KOPT-K1 (cell line): Measurements from ENCODE around the gene C15orf39.
"Not testable (repeated sequence)": the region's sequence is repeated elsewhere in the genome, so short reads cannot be mapped to it uniquely, and the experiment has no call there.

Experiments
- H3K27ac ChIP-seq: fragments of 200-600 bp; sonication (generic); 2 replicates; pipeline ENCODE4 v1.5.1; 2016; ENCODE audit warnings: antibody characterized with exemption, mild to moderate bottlenecking, low read depth, low read length; ENCODE audit not compliant: poor library complexity, severe bottlenecking
- H3K36me3 ChIP-seq: fragments of 200-600 bp; sonication (generic); 2 replicates; pipeline ENCODE4 v1.5.1; 2017; ENCODE audit warnings: antibody characterized with exemption, mild to moderate bottlenecking, low read length, moderate library complexity; ENCODE audit not compliant: insufficient read depth
- H3K9me3 ChIP-seq: fragments of 200-600 bp; sonication (generic); 2 replicates; pipeline ENCODE4 v1.5.1; 2017; ENCODE audit warnings: antibody characterized with exemption, low read length, mild to moderate bottlenecking; ENCODE audit not compliant: insufficient read depth, poor library complexity, severe bottlenecking

Gene C15orf39

DNA sequence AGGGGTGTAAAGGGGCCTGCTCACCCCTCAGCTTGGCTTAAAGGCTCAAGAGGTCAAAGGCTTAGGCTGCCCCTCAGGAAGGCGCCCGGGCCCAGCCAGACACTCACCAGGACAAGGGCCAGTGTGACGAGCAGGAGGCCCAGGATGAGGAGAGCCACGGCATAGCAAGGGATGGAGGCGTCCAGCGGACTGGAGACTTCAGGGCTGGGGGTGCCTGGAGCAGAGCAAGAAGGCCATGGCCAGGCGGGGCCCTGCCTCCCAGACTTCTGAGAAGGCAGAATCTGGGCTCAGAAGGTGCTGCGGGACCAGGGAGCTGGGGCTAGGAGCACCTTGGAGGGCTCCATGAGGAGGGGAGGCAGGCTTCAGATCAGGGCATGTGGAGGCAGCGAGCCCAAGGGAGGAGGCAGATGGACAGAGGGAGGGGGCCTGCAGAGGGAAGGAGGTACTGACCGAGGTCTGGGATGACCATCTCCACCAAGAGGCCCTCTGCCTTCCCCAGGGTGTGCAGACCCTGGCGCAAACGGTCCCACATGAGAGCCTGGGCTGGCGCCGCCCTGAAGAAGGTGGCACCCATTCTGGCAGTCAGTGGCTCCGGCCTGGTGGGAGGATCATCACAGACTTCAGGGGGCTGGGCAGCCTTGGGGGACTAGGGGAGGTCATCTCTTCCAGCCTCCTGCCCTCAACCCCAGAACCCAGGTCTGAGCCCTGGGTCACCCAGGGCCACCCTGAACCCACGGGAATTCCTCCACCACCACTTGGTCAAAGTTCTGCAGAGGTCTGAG is 24.5 kb downstream of the C15orf39 start:
- Histone ChIP-seq H3K36me3 (no peaks in the 10 kb centered on the region), H3K27ac (no peak overlapping the region), H3K9me3 (no peaks in the 10 kb centered on the region)

DNA sequence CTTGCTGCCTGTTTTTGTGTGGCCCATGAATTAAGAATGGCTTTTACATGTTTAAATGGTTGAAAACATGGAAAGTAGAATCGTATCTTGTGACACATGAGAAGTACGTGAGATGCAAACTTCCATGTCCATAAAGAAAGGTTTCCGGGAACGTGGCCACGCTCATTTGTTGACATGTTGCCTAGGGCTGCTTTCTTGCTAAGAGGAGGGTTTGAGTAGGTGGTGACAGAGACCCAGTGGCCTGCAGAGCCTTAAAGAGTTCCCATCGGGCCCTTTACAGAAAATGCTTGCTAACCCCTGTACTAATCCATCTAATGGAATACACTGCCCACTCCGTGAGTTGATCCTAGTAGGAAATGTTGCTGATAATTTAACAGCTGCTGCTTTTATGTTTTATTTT is 25.4 kb downstream of the C15orf39 start:
- not testable (repeated sequence) for H3K27ac ChIP-seq, H3K36me3 ChIP-seq, H3K9me3 ChIP-seq

DNA sequence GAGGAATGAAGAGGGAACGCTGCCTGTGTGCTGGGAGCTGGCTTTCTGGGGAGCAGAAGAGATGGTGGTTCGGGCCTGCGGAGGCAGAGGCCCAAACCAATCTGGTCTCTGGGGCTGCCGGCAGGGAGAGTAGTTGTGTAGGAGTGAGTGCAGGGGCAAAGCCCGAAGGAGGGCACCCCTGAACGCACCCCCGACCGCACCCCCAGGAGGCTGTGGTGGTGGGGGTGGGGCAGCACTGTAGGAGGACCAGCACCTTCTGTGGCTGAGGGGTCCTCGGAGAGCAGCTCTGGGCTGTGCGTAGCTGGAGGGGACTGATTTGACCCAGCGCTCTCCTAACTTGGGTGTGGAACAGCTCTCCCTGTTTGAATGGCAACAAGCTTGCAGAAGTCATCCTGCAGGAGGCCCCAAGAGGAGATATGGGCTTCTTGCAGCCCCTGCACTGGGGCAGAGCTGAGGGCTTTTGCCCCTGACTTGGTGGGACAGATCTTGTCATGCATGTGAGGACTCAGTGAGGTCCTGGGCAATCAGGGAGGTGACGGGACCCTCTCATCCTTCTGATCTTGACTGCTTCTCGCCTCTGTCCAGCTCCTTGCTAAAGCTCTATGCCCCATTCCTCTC is 26.1 kb downstream of the C15orf39 start:
- Histone ChIP-seq H3K9me3 (no peaks in the 10 kb centered on the region), H3K36me3 (no peaks in the 10 kb centered on the region)

DNA sequence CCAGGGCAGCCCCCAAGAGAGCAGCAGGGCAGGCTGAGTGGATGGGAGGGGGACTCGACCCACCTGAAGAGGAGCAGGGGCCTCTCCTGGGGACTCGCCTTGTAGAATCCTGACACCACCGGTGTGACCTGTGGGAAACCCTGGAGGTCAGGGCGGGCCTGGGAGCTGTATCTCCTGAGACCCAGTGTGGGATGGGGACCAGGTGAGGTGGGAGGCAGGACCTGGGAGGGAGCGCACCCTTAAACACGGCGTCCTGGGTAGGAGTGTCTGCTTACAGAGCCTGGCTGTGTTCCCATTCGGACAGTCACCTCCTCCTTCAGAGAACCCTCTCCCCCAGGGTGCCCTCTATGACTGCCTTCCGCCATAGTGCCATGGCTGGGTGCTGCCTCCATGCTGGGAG is 27.1 kb downstream of the C15orf39 start:
- Histone ChIP-seq H3K9me3 (no peaks in the 10 kb centered on the region), H3K36me3 (no peaks in the 10 kb centered on the region), H3K27ac (no peak overlapping the region)

More for the DNA sequence above, 26.1 kb downstream of the C15orf39 start:
- no peak overlapping the region for H3K27ac ChIP-seq

DNA sequence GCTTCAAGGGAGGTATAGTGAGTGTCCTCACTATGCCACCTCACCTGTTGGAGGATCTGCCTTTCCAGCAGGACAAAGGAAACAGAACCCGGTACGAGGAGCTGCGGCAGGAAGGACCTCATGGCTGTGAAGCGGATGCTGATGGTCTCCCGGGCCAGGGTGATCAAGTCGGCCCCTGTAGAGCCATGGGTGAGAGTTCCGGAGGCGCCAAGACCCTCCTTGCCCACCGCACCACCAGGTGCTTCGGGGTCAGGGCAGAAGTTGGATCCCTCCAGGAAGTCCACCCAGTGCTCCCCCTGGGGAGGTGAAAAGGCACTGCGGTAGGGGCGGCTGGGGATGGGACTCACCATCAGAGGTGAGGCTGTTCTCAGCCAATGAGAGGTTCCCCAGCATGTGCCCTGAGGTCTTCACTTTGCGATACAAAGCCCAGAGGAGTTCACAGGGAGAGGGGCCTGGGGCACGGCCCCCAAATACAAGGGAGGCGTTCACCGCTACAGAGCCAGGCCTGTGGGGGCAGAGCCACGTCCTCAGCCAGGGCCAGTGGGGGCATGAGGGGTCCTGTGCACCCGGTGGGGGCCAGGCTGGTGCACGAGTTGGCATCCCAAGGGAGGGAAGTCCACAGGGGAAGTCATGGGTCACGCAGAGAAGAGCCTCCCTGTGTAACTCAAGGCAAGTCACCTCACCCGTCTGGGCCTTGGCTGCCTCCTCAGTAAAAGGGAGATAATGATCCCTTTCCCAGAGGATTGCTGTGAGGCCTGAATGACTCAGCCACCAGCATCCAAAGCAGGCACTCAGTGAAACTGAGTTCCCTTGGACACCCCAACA is 27.7 kb downstream of the C15orf39 start:
- no peaks in the 10 kb centered on the region for H3K36me3 ChIP-seq
- no peak overlapping the region for H3K27ac ChIP-seq
- no peaks in the 10 kb centered on the region for H3K9me3 ChIP-seq

DNA sequence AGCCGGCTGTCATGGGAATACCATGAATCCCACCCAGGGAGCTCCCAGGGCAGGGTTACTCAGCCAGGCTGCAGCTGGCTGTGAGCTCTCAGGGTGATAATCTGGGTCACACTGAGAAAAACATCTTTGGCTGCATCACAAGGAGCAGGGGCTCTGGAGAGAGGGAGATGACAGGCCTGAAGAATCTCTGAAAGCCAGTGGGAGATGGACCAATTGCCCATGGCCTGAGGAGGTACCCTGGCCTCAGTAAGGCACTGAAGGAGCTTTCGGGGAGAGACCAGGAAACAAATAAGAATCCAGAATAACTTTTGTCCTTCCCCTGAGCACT is 28.3 kb downstream of the C15orf39 start:
- Histone ChIP-seq H3K27ac (no peak overlapping the region), H3K36me3 (no peaks in the 10 kb centered on the region), H3K9me3 (no peaks in the 10 kb centered on the region)

DNA sequence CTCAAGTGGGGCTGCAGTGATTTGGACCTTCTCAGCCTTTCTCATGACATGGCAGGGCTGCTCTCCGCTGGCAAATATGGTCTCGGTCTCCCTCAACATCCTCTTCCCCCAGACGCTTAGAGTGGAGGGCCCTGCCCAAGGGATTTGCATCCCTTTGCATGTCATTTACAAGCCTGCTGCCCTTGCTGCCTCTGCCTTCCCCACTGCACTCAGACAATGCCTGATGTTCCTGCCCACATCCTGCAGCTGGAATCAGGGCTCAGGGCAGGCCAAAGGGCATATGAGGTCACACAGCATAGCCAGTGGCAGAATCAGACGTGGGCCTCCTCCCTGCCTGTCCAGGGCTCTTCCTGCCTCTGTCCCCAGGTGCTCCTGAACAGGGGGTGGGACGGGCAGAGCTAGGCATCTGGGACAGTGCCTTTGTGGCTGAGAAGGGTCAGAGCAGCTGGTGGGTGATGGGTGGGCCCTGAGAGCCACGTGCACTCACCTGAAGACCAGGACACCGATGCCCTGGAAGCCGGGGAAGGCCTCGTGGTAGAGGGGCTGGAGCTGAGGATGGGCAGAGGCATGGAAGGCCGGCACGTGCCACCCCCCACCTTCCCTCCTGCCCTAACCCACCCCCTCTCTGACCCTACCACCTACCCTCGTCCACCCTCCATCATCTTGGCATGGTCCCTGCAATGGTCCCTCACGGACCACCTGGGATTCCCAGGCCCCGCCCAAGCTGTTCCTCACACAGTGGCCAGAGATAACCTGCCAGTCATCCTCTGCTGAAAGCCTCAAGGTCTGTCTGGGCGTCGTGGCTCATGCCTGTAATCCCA is 29.1 kb downstream of the C15orf39 start:
- Histone ChIP-seq H3K27ac (no peak overlapping the region), H3K36me3 (no peaks in the 10 kb centered on the region), H3K9me3 (no peaks in the 10 kb centered on the region)

DNA sequence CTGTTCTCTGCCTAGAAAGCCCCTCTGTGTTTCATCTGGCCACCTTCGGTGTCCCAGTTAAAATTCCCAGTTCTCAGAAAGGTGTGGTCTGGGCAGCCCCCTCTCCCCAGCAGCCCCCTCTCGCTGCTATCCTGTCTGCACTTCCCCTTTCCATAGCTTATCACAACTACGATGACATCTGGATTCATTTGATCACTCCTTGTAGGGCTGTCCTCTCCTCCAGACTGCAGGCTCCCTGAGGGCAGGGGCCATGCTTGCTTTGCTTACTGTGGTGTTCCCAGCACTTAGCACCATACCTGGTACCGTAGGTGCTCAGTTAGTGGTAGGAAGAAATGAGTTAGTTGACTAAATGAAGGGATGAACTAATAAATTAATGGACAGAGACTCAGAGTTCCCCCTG is 30.2 kb downstream of the C15orf39 start:
- Histone ChIP-seq H3K9me3 (no peaks in the 10 kb centered on the region), H3K27ac (no peak overlapping the region), H3K36me3 (no peaks in the 10 kb centered on the region)

DNA sequence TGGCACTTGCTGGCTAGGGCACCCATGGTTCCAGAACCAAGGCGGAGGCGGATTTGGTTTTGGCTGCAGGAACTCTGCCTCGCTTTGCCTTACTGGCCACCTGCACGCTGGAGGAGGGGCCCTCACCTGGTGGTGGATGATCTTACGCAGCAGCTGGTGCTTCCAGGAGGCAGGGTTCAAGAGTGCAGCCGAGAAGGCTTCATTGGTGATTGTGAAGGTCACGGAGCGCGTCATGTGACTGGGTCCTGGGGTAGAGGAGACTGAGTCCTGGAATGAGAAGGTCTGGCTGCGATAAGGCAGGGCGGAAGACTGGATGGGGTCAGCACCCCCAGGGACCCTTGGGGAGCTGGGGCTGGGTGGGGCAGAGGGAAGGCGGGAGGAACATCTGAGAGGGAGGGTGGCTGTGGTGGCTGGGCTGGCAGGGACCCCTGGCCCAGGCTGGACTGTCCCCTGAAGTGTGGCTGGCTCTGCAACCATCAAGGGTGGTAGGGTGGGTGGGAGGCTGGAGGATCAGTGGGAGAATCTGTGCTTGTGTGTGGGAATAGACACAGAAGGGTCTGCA is 30.7 kb downstream of the C15orf39 start:
- Histone ChIP-seq H3K27ac (no peak overlapping the region), H3K9me3 (no peaks in the 10 kb centered on the region), H3K36me3 (no peaks in the 10 kb centered on the region)

DNA sequence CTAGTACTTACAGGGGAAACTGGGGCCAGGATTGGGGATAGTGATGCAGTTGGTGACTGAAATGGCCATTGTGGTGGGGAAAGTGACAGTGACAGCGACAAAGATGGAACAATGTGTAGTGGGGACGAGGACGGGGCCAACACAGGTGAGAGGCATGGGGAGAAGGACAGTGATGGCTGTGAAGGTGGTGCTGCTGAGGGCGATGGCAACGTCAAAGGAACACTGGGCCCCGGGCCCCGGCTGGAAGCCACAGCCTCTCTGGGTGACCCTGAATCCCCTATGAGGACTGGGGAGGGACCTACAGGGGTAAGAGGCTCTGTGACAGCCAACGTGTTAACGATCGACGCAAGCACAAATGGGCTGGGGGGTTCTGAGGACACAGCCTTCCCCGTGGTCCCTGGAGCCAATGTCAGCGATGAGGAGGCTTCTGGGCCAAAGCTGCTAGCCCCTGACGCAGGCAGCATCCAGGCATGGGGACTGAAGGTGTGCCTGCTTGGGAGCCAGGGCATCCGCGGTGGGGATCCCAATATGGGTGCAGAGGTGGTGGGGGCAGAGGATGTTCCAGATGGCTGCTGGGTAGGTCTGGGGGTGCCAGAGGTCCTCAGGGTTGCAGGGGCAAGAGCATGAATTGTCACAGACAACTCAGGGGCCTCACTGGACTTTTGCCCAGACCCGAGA is 31.3 kb downstream of the C15orf39 start:
- Histone ChIP-seq H3K27ac (no peak overlapping the region), H3K36me3 (no peaks in the 10 kb centered on the region), H3K9me3 (no peaks in the 10 kb centered on the region)

DNA sequence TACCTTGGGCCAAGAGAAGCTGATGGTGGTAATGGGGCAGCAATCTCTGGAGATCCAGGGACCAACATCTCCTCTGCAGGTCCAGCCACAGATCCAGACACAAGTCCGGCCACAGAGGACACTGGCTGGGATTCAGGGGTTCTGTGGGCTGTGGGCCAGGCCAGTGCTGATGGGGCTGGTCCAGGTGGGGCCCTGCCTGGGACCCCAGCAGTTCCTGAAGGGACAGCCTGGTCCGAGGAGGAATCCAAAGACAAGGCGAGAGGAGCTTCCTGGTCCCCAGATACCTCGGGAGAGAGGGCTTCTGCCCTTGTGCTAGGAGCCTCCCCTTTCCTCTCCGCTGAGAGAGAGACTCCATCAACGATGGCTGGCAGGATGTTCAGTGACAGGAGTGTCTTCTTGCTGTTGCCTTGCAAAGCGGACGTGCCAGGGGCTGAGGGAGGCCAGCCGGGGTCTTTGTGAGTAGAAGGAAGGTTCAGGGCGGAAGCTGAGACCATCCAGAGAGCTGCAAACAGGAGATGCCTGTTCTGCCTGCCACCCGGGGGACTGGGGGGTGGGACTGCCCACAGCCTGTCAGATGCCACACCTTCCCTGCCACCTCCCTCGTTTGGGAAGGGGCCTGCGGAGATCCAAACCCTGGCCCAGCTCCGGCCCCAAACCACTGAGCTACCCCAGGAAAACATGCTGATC is 32.0 kb downstream of the C15orf39 start:
- H3K36me3 ChIP-seq: no peaks in the 10 kb centered on the region
- H3K9me3 ChIP-seq: no peaks in the 10 kb centered on the region
- H3K27ac ChIP-seq: no peak overlapping the region

DNA sequence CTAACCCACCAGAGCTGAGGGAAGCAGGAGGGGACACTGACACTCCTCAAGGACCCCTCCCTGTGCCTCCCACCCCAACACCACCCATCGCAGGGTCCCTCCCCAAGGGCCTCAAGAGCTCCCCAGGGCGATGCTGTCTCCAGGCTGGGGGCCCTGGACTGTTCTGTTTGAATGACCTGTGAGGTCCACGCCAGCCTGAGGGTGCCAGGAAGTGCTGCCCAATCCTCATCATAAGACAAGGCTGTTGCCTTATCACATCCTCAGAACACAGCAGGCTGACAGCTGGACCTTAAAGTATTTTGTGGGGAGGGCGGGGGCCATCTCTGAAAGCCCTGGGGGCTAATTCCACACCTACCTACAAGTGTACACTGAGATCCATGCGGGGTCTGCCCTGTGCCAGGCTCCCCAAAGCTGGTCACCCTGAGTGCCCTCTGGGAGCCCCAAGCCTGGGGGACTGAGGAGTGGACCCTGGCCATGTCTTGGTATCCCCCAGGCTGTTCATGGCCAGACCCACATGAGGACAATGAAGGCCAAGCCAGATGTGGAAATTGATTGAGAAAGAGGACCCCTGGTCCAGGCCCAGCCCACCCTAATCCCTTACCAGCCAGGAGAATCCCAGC is 32.6 kb downstream of the C15orf39 start:
- Histone ChIP-seq H3K9me3 (no peaks in the 10 kb centered on the region), H3K36me3 (no peaks in the 10 kb centered on the region), H3K27ac (no peak overlapping the region)

DNA sequence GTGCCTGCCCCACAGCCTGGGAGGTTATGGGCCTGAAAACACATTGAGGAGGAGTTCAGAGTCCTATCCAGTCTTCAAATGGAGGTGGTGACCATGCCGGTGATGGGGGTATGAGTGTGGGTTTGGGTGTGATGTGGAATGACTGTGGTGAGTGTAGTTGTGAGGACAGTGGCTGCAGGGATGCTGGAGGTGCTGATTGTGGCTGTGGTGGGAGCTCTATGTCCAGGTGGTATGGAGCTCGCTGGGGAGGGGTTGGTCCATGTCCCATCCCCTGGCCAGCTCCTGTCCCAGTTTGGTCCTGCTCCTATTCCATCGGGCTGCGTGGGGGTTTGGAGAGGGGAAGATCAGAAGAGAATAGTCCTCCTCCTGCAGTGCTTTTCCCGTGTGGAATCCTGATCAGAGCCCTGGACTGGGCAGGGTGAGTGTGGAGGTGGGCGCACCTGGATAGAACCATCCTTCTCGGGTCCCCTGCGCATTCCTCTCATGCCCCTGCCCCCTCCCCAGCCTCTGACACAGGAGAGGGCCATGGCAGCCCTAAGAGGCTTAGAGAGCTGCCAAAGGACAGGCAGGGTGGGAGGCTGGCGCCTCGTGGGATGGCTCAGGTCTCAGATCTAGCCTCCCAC is 33.5 kb downstream of the C15orf39 start:
- Histone ChIP-seq H3K27ac (no peak overlapping the region), H3K9me3 (no peaks in the 10 kb centered on the region), H3K36me3 (no peaks in the 10 kb centered on the region)
